GM18873 (cell line): ENCODE results near the gene CEP250.
"Not testable (repeated sequence)": the region's sequence is repeated elsewhere in the genome, so short reads cannot be mapped to it uniquely, and the experiment has no call there.

Source experiments
- ATAC-seq: cut with Tn5 transposase; IDR thresholded peaks from one replicate; pipeline ENCODE4 v1.9.1; 2021; ENCODE audit warnings: mild to moderate bottlenecking, moderate library complexity, moderate number of reproducible peaks; ENCODE audit not compliant: unreplicated experiment, low FRiP score

CEP250 gene

GRCh38 chr20:35454881-35455609, at the start of gene CEP250:
TSS of gene CEP250 (plus strand) at chr20:35455598. CDS start at chr20:35462368, 6,770 bp downstream.
- peak; percentile 69 for ATAC-seq

DNA sequence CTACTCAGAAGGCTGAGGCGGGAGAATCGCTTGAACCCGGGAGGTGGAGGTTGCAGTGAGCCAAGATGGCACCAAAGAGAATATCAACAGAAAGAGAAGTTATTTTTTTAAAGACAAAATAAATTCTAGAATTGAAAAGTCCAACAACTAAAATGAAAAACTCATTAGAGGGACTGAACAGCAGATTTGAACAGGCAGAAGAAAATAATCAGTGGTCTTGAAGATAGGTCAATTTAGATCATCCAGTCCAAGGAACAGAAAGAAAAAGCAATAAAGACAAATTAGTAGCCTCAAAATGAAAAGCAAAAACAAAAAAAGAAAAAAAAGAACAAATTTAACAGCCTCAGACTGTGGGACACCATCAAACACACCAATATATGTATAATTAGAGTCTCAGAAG, 49.6 kb upstream of the CEP250 start:
- no peak for ATAC-seq

DNA sequence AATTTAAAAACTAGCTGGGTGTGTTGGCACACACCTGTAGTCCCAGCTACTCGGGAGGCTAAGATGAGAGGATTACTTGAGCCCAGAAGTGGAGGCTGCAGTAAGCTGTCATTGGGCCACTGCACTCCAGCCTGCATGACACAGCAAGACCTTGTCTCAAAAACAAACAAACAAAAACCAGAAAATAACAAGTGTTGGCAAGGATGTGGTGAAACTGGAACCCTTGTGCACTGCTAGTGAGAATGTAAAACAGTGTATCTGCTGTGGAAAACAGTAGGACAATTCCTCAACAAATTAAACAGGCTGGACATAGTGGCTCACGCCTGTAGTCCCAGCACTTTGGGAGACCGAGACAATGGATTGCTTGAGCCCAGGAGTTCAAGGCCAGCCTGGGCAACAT, 47.1 kb upstream of the CEP250 start:
- ATAC-seq, result no peak

DNA sequence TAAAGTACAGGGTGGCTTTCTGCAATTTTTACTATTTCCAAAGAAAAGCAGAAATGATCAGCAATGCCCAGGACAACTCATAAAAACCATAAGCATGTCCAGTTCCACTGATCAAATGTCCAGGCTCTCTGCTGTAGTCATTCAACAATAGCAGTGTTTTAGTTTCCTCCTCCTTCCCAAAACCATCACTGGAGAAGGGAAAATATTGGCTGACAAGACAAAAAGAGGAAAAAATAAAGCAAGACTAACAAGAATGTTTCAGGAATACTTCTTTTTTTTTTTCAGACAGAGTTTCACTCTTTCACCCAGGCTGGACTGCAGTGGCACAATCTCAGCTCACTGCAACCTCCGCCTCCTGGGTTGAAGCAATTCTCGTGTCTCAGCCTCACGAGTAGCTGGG, 45.9 kb upstream of the CEP250 start:
- no peak for ATAC-seq

GRCh38 chr20:35410613-35411012, 44.8 kb upstream of the CEP250 start:
- no peak for ATAC-seq

DNA sequence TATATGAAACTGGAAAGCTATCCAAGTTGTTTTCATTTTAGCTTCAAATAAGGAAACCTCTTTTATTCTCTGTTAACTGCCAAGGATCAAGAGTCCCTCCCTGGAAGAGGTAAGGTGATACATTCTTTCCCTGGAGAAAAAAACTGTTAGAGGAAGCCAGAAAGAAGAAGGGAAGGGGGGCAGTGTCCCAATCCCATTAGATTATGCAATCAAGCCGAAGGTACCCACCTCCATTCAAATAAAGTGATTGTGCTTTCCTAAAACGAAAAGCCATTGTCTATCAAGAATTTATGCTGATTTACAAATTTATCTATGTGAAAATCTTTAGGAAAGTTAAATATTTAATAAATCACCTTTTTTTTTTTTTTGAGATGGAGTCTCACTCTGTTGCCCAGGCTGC, 34.1 kb upstream of the CEP250 start:
- no peak for ATAC-seq

DNA sequence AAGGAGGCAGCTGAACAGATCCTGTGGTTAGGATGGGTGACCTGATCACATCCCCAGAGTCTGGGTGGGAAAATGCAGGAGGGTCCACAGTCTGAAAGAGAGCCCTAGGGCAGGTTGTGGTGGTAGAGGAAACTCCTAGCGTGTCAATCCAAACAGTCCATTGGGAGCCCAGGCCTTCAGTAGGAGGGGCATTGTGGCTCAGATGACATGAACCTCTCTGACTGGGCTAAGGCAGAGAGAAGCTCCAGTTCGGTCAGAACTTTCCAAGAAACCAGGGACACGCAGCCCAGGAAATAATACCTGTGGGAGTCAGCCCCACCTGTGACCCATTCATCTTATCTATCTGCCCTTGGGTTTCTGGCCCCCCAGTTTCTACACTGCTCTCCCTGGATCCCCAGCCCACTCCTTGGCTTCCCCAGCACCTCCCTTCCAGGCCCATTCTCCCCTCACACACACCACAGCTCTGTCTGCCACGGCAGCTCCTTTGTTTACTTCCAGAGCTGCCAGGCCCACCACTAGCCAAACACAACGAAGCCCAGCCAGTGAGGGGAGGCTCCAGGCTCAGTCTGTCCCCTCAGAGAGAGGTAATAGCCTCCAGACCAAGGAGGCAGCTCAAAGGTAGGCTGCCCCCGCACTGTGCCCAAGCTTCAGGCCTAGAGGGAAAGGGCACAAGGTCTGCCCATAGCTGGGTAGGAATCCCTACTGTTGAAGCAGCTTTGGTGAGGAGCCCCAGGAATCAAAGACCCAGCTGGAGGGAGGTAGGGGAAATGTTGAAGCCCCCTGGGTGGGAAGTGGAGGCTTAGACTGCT, 23.6 kb upstream of the CEP250 start:
- ATAC-seq, result no peak

DNA sequence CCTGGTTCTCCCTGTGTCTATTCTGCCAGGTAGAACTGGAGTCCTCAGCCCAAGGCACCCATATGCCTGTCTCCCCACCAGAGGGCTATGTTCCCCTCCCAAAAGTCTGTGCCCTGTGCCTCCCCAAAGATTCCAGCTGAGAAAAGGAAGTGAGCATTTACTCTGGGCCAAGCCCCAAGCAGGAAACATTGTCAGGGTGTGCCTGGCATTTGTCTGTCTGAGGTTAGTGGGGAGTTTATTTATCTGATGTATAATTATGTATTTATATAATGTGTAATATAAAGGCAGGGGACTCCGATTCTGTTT, 23.0 kb upstream of the CEP250 start:
- no peak for ATAC-seq

GRCh38 chr20:35433337-35433736, 22.1 kb upstream of the CEP250 start:
- ATAC-seq, result no peak

DNA sequence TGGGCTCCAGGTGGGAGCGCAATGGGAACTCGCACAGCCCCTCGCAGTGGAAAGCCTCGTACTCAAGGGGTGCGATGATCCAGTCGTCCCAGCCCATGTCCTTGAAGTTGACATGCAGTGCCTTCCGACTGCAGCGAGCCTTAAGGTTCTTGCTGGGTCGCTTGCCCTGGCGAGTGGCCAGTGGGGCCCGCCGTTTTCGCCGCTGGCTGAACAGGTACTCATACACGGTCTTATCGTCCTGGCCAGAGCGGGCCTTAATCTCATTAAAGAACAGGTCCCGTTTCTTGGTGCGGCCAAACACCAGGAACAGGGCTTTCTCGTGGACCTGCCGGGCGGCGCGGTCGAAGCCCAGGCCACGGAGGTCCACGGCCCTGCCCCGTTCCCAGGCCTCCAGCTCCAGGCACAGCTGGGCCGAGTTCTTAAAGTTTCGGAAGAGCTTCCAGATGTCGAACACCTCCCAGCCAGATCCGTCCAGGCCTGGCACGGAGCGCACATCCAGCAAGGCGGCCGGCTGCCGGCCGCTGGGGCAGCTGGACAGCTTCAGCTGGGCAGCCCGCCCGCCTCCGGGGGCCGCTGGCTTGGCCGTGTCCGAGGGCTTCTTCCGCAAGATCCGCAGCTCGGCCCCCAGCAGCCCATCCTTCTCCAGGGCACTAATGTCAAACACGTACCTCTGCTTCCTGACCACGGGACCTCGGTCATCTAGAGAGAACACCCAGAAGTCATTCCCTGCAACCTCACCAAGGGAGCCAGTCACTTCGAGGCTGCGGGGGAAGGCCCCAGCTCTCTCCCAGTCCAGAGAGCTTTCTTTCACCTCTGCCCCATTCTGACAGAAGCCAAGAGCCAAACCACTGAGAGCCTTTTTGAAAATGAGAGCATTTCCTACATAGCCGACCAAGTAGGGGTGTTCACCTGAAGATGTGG, 21.1 kb upstream of the CEP250 start:
- no peak for ATAC-seq

GRCh38 chr20:35436177-35436573, 19.2 kb upstream of the CEP250 start:
- no peak for ATAC-seq

- no peak for ATAC-seq
These were observed 17.8 kb upstream of the CEP250 start for GRCh38 chr20:35437599-35437998.

DNA sequence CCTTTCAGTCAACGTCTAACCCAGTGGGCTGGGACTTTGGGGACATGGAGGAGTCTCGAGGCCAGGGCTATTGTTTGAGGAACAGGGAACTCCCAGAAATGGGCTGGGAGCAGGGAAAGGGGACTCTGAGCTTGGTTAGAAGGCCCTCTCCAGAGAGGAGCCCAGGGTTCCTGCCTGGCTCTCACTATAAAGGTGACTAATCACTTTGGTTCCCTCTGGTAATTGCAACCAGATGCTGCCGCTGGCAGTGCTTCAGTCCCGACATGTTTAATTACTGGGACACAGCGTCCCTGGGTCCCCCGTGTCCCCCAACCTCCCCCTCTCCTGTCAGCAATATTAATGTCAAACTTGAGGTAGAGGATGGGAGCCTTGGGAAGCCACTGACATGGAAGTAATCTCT, 12.4 kb upstream of the CEP250 start:
- no peak for ATAC-seq

GRCh38 chr20:35444226-35444625, 11.2 kb upstream of the CEP250 start:
- no peak for ATAC-seq

GRCh38 chr20:35446356-35447078, 8.9 kb upstream of the CEP250 start:
- no peak for ATAC-seq

DNA sequence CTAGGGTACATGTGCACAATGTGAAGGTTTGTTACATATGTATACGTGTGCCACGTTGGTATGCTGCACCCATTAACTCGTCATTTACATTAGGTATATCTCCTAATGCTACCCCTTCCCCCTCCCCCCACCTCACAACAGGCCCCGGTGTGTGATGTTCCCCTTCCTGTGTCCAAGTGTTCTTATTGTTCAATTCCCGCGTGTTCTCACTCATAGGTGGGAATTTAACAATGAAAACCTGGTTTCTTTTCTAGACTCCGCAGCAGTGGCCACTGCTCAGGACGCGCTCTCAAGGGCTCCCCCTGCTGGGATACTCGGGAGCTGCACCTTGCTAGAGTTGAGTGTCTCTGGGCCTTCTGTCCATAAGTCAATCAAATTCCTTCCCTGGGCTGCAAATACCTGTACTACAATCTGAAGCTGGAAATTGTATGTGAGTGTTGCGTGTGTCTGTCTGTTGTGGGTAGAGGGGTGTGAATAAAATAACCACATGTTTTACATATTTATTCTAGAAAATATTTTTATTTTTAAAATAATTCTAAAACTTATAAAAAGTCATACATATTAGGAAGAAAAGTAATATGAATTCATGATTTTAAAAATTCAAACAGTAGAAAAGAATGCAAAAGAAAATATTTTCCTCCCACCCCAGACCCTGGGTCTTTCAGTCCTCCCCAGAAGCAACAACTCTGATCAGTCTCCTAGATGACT, 8.2 kb upstream of the CEP250 start:
- ATAC-seq, result no peak

- no peak for ATAC-seq
These were observed 6.5 kb upstream of the CEP250 start for GRCh38 chr20:35448788-35449373.

GRCh38 chr20:35449855-35450254, 5.5 kb upstream of the CEP250 start:
- not testable (repeated sequence) for ATAC-seq

DNA sequence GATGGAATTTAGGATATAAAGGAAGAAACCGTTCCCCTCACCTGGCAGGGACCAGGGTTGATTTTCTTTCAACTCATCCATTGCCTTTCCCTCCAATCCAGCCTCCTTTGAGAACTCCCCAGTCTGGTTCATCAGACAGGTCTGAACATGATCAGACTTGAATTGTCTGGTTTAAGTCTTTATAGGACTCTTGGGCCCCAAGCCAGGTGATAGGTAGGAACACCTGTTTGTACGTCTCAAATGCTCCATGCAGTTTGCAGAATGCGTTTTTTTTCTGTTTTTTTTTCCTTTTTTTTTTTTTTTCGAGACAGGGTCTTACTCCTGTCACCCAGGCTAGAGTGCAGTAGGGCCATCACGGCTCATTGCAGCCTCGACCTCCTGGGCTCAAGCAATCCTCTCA, 4.1 kb upstream of the CEP250 start:
- ATAC-seq, result no peak
